ENCODE measurements around the gene MKX. TPM values are rescaled to one million over a fixed set of nuclear protein-coding genes. Genes with fewer than 3 reads are reported as not detected.

The MKX gene
- total RNA-seq, 4 donors from 2014 or later: 0.28 to 0.94 TPM; not detected in 2

DNA sequence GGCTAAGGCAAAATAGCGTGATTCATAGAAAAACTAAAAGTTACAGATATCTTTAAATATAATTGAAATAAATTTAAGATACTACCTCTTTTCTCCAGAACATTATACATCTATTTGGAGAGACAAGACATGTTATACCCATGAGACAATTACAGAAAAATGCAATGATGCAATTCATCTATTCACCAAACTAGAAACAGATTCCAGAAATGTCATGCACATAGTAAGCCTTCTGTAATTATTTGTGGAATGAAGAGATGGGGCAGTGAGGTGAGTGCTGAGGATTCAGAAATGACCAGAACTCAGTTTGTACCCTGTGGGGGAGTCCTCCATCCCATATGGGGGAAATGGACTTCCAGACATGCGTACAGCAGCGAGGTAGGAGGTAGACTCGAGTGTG, 99.4 kb downstream of the MKX start:
- no peaks in the 10 kb centered on the region for H3K27me3 ChIP-seq
- H3K36me3 ChIP-seq: no peaks in the 10 kb centered on the region
- H3K4me3 ChIP-seq: no peak overlapping the region
- TF ChIP-seq, protein P1, sequence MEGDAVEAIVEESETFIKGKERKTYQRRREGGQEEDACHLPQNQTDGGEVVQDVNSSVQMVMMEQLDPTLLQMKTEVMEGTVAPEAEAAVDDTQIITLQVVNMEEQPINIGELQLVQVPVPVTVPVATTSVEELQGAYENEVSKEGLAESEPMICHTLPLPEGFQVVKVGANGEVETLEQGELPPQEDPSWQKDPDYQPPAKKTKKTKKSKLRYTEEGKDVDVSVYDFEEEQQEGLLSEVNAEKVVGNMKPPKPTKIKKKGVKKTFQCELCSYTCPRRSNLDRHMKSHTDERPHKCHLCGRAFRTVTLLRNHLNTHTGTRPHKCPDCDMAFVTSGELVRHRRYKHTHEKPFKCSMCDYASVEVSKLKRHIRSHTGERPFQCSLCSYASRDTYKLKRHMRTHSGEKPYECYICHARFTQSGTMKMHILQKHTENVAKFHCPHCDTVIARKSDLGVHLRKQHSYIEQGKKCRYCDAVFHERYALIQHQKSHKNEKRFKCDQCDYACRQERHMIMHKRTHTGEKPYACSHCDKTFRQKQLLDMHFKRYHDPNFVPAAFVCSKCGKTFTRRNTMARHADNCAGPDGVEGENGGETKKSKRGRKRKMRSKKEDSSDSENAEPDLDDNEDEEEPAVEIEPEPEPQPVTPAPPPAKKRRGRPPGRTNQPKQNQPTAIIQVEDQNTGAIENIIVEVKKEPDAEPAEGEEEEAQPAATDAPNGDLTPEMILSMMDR (IDR thresholded peaks at IDR 0.05): no peak
- no peak for TF ChIP-seq POLR2A (IDR thresholded peaks at IDR 0.05)
- DNase-seq: no peak
- H3K27ac ChIP-seq: no peak overlapping the region
- H3K4me1 ChIP-seq: no peaks in the 10 kb centered on the region
- no peaks in the 10 kb centered on the region for H3K9me3 ChIP-seq

DNA sequence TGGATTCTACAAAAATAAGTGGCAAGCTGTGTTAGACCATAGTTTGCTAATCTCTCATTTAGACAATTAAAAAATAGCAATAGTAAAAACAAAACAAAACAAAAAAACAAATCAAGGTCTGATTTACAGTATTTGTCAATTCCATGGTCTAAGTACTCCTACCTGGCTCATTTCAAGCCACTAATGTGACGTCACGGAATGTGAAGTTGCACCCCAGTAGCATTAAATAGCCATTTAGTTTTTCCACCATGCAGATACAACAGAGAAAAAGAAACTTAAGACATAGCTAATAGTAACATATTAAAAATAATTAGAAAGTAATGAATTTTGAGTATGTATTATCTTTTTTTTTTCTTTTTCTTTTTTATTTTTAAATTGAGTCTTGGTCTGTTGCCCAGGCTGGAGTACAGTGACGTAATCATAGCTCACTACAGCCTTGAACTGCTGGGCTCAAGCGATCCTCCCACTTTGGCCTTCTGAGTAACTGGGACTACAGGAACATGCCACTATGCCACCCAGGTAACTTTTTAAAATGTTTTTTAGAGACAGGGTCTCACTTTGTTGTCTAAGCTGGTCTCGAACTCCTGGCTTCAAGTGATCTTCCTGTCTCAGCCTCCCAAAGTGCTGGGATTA, 101.2 kb downstream of the MKX start:
- no peaks in the 10 kb centered on the region for H3K36me3 ChIP-seq
- no peaks in the 10 kb centered on the region for H3K4me1 ChIP-seq
- DNase-seq: no peak
- no peaks in the 10 kb centered on the region for H3K9me3 ChIP-seq
- TF ChIP-seq POLR2A (IDR thresholded peaks at IDR 0.05): no peak
- TF ChIP-seq, protein P1 (IDR thresholded peaks at IDR 0.05): no peak
- H3K27me3 ChIP-seq: no peaks in the 10 kb centered on the region
- no peak overlapping the region for H3K4me3 ChIP-seq
- H3K27ac ChIP-seq: no peak overlapping the region

DNA sequence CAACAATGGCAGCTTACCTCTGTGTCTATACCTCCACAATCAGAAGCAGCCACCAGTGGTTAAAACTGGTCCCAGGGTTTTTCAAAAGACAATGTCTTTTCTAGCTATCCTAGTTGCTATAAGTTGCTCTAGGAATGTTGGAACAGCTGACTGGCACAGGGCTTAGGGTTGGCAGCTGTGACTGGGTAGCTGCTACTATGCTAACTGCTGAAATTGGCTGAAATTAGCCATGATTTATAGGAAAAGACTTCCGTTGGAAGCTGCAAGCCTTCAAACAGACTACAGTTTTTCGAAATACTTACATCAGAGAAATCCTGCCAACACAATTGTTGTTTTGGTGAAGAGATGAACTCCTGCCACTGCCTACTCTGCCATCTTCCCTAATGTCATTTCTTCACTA, 102.3 kb downstream of the MKX start:
- DNase-seq: no peak
- Histone ChIP-seq H3K36me3 (no peaks in the 10 kb centered on the region), H3K4me3 (no peak overlapping the region), H3K27me3 (no peaks in the 10 kb centered on the region), H3K27ac (no peak overlapping the region), H3K4me1 (no peaks in the 10 kb centered on the region), H3K9me3 (no peaks in the 10 kb centered on the region)
- no peak for TF ChIP-seq POLR2A (IDR thresholded peaks at IDR 0.05)
- TF ChIP-seq, protein P1 (IDR thresholded peaks at IDR 0.05): no peak

DNA sequence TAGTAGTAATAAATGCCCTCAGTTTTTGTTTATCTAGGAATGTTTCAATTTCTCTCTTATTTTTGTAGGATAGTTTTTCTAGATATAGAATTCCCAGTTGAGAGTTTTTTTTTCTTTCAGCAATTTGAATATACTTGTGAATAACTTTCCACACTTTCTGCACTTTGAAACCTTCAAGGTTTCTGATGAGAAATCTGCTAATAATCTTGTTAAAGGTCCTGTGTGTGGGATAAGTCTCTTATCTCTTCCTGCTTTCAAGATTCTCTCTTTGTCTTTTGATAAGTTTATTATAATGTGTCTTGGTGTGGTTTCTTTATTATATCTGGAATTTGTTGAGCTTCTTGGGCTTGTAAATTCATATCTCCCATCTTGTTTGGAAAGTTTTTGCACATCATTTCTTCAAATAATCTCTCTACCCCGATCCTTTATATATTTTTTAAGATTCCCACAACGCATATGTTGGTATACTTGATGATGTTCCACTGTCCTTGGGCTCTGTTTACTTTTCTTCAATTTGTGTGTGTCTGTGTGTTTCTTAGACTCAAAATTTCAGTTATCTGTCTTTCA, 103.5 kb downstream of the MKX start:
- DNase-seq: no peak
- no peaks in the 10 kb centered on the region for H3K4me1 ChIP-seq
- TF ChIP-seq, protein P1 (IDR thresholded peaks at IDR 0.05): no peak
- TF ChIP-seq POLR2A (IDR thresholded peaks at IDR 0.05): no peak
- H3K4me3 ChIP-seq: no peak overlapping the region
- H3K36me3 ChIP-seq: no peaks in the 10 kb centered on the region
- H3K27ac ChIP-seq: no peak overlapping the region
- no peaks in the 10 kb centered on the region for H3K27me3 ChIP-seq
- H3K9me3 ChIP-seq: no peaks in the 10 kb centered on the region

DNA sequence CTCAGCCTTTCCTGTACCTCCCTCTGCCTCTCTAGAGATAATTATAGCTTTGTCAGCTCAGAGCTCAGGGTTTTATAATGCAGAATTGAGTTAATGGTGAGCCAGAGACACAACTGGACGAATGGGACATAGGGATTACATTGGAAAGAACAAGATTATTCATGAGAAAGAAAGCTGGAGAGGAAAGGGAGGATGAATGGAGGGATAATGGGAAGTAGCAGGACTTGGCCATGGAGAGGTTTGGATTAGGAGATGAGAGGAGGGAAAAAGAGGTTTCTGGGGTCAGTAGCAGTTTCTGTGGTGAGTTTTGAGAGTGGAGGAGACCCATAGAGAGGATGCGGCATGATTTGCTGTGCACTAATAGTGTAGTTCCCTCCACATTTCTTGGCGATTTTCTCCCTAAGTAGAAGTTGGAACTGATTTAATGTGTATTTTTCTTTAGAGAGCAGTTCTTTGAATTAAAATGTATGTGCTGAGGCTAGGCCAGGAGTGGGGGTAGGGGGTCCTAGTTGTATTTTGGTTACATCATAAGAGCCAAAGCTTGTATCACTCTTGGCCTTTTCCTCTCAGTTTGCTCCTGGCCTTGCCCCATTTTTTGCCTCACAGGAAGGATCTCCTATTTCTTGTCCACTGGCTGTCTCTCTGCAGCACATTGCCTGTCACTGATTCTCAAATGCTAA, 107.4 kb downstream of the MKX start:
- H3K36me3 ChIP-seq: no peaks in the 10 kb centered on the region
- no peaks in the 10 kb centered on the region for H3K4me1 ChIP-seq
- no peak overlapping the region for H3K4me3 ChIP-seq
- DNase-seq: no peak
- TF ChIP-seq POLR2A (IDR thresholded peaks at IDR 0.05): no peak
- TF ChIP-seq, protein P1 (IDR thresholded peaks at IDR 0.05): no peak
- H3K27ac ChIP-seq: no peak overlapping the region
- no peaks in the 10 kb centered on the region for H3K27me3 ChIP-seq
- H3K9me3 ChIP-seq: no peaks in the 10 kb centered on the region
